Neural cell (in vitro differentiated cells): ENCODE measurements around the gene XPR1. TPM values are rescaled to one million over a fixed set of nuclear protein-coding genes. Genes with fewer than 3 reads are reported as not detected.

Source experiments
- H2AFZ ChIP-seq: fragments of 200-600, 300-800 bp; sonication (generic), shearing (Covaris generic); 2 replicates; pipeline ENCODE4 v1.6.0; 2014; ENCODE audit warnings: low read depth, mild to moderate bottlenecking, antibody characterized with exemption, low read length, moderate library complexity
- H3F3A ChIP-seq: fragments of 200-600 bp; shearing (Covaris generic); 2 replicates; pipeline ENCODE4 v1.6.1; 2016; ENCODE audit warnings: mild to moderate bottlenecking, moderate library complexity, mixed read lengths, antibody characterized with exemption, low read length; ENCODE audit not compliant: insufficient read depth, poor library complexity, severe bottlenecking
- H3K27ac ChIP-seq: fragments of 200-600, 300-800 bp; sonication (generic), shearing (Covaris generic); 2 replicates; pipeline ENCODE4 v1.5.1; 2014; ENCODE audit warnings: mild to moderate bottlenecking, low read length, moderate library complexity
- H3K27me3 ChIP-seq: fragments of 300-800, 200-600 bp; sonication (generic), shearing (Covaris generic); 2 replicates; pipeline ENCODE4 v1.6.0; 2014; ENCODE audit warnings: mild to moderate bottlenecking, low read depth, low read length, moderate library complexity; ENCODE audit not compliant: insufficient read depth
- H3K36me3 ChIP-seq: fragments of 300-800, 200-600 bp; sonication (generic), shearing (Covaris generic); 2 replicates; pipeline ENCODE4 v1.5.1; 2014; ENCODE audit warnings: mild to moderate bottlenecking, antibody characterized with exemption, low read length, moderate library complexity; ENCODE audit not compliant: insufficient read depth
- H3K4me2 ChIP-seq: fragments of 300-800, 200-600 bp; sonication (generic), shearing (Covaris generic); 2 replicates; pipeline ENCODE4 v1.6.0; 2014; ENCODE audit warnings: mild to moderate bottlenecking, low read length
- H3K4me3 ChIP-seq: fragments of 300-800, 200-600 bp; sonication (generic), shearing (Covaris generic); 2 replicates; pipeline ENCODE4 v1.5.1; 2014; ENCODE audit warnings: mild to moderate bottlenecking, low read length, moderate library complexity
- H3K79me2 ChIP-seq: fragments of 200-600 bp; shearing (Covaris generic); replicated peaks from 2 replicates; pipeline ENCODE4 v1.6.0; 2014; ENCODE audit warnings: mild to moderate bottlenecking, low read length, moderate library complexity; ENCODE audit not compliant: insufficient read depth
- H3K9ac ChIP-seq: fragments of 300-800, 200-600 bp; sonication (generic), shearing (Covaris generic); 2 replicates; pipeline ENCODE4 v1.6.1; 2016; ENCODE audit warnings: mild to moderate bottlenecking, low read length, mixed read lengths
- H3K9me2 ChIP-seq: fragments of 200-600 bp; shearing (Covaris generic); 2 replicates; pipeline ENCODE4 v1.6.1; 2016; ENCODE audit warnings: mild to moderate bottlenecking, low read length, mixed read lengths; ENCODE audit not compliant: insufficient read depth
- H3K9me3 ChIP-seq: fragments of 200-600, 300-800 bp; sonication (generic), shearing (Covaris generic); 2 replicates; pipeline ENCODE4 v1.6.1; 2016; ENCODE audit warnings: mild to moderate bottlenecking, mixed run types, low read length, moderate library complexity, mixed read lengths
- H4K20me1 ChIP-seq: fragments of 200-600 bp; shearing (Covaris generic); 2 replicates; pipeline ENCODE4 v1.6.1; 2016; ENCODE audit warnings: mild to moderate bottlenecking, mixed run types; ENCODE audit not compliant: insufficient read depth
- CTCF ChIP-seq: fragments of 450-650 bp; IDR thresholded peaks from 2 replicates; pipeline ENCODE4 v1.5.1; 2014; ENCODE audit warnings: antibody characterized with exemption, mild to moderate bottlenecking, moderate library complexity; ENCODE audit not compliant: poor library complexity, severe bottlenecking
- EP300 ChIP-seq: fragments of 450-650 bp; conservative IDR thresholded peaks from 2 replicates; pipeline ENCODE4 v1.6.1; 2014; ENCODE audit warnings: antibody characterized with exemption, mild to moderate bottlenecking, moderate library complexity; ENCODE audit not compliant: poor library complexity, severe bottlenecking
- EZH2 ChIP-seq: fragments of 200-600, 300-800 bp; shearing (Covaris generic), sonication (generic); IDR thresholded peaks from 2 replicates; pipeline ENCODE4 v1.6.1; 2014; ENCODE audit warnings: antibody characterized with exemption, low read length, borderline replicate concordance, mild to moderate bottlenecking; ENCODE audit not compliant: insufficient read depth, poor library complexity, severe bottlenecking
- MXI1 ChIP-seq: fragments of 450-650 bp; conservative IDR thresholded peaks from 2 replicates; pipeline ENCODE4 v1.6.1; 2014; ENCODE audit warnings: antibody characterized with exemption, mild to moderate bottlenecking; ENCODE audit not compliant: poor library complexity, severe bottlenecking
- POLR2AphosphoS5 ChIP-seq: IDR thresholded peaks from 2 replicates; pipeline ENCODE4 v1.6.1; 2012
- RAD21 ChIP-seq: fragments of 450-650 bp; conservative IDR thresholded peaks from 2 replicates; pipeline ENCODE4 v1.6.1; 2014; ENCODE audit warnings: antibody characterized with exemption, mild to moderate bottlenecking, moderate library complexity
- REST ChIP-seq: IDR thresholded peaks from 2 replicates; pipeline ENCODE4 v1.6.1; 2012; ENCODE audit warnings: borderline replicate concordance
- SMC3 ChIP-seq: fragments of 450-650 bp; conservative IDR thresholded peaks from 2 replicates; pipeline ENCODE4 v1.6.1; 2014; ENCODE audit warnings: antibody characterized with exemption, mild to moderate bottlenecking, moderate library complexity; ENCODE audit not compliant: poor library complexity
- TAF1 ChIP-seq: IDR thresholded peaks from 2 replicates; pipeline ENCODE4 v1.6.1; 2012; ENCODE audit warnings: low read depth
- polyA plus RNA-seq: library from polyadenylated mRNA; depleted of rRNA; stranded (reverse); fragments of >200 nt; gene quantifications from 2 replicates; pipeline ENCODE4 v1.2.3, GENCODE V29; 2014

The XPR1 gene
- polyA plus RNA-seq, 1 donor from 2014 or later, result 185 TPM

GRCh38 chr1:180636138-180636537, 4.3 kb downstream of the XPR1 start:
- Histone ChIP-seq H2AFZ (no peak overlapping the region), H3F3A (peaks cover 6% of the 10 kb centered on the region), H3K4me3 (peak overlapping the region; percentile 85), H3K27me3 (no peaks in the 10 kb centered on the region), H3K9me2 (no peaks in the 10 kb centered on the region), H3K9me3 (no peaks in the 10 kb centered on the region), H3K4me2 (peak overlapping the region; percentile 60), H3K9ac (no peak overlapping the region), H3K36me3 (no peaks in the 10 kb centered on the region), H3K79me2 (peaks cover 86% of the 10 kb centered on the region), H4K20me1 (no peaks in the 10 kb centered on the region), H3K27ac (no peak overlapping the region)
- no peak for TF ChIP-seq MXI1
- peak; percentile 64 for TF ChIP-seq RAD21
- TF ChIP-seq CTCF, result peak; percentile 55
- peak; percentile 68 for TF ChIP-seq SMC3

- H3K9ac ChIP-seq, result no peak overlapping the region
- H4K20me1 ChIP-seq, result no peaks in the 10 kb centered on the region
- H3K4me2 ChIP-seq, result no peak overlapping the region
- no peaks in the 10 kb centered on the region for H3F3A ChIP-seq
- H3K36me3 ChIP-seq, result no peaks in the 10 kb centered on the region
- no peaks in the 10 kb centered on the region for H3K27me3 ChIP-seq
- peaks cover 98% of the 10 kb centered on the region for H3K79me2 ChIP-seq
- no peak overlapping the region for H3K27ac ChIP-seq
- TF ChIP-seq MXI1 (no peak), SMC3 (no peak), EZH2 (no peak), POLR2AphosphoS5 (no peak), EP300 (no peak), RAD21 (no peak), CTCF (no peak), TAF1 (no peak), REST (no peak)
- H2AFZ ChIP-seq, result no peak overlapping the region
- H3K4me3 ChIP-seq, result no peak overlapping the region
- H3K9me3 ChIP-seq, result no peaks in the 10 kb centered on the region
- no peaks in the 10 kb centered on the region for H3K9me2 ChIP-seq
Observed at GRCh38 chr1:180639871-180640270, 8.0 kb downstream of the XPR1 start.
